ENCODE results near the gene TSSK3.
"Not testable (repeated sequence)": the region's sequence is repeated elsewhere in the genome, so short reads cannot be mapped to it uniquely, and the experiment has no call there.

Gene TSSK3

DNA sequence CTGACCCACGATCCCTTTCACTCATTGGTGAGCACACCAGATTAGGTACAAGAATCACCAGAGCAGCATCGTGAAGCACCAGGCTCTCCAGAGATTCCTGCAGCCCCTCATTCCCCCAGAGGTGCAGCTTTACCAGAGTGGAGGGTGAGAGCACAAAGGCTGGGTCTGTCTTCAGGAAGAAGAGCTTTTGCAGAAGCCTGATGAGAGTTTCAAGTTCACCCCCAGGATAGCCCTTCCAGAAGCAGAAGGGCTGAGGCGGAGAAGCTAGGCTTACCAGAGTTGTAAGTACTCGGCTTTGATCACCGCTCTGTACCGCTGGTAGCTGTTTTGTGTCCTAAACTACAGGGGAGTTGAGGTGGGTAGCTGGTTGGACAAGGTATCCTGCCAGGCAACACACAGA is 3.1 kb downstream of the TSSK3 start:
- no peak for DNase-seq

DNA sequence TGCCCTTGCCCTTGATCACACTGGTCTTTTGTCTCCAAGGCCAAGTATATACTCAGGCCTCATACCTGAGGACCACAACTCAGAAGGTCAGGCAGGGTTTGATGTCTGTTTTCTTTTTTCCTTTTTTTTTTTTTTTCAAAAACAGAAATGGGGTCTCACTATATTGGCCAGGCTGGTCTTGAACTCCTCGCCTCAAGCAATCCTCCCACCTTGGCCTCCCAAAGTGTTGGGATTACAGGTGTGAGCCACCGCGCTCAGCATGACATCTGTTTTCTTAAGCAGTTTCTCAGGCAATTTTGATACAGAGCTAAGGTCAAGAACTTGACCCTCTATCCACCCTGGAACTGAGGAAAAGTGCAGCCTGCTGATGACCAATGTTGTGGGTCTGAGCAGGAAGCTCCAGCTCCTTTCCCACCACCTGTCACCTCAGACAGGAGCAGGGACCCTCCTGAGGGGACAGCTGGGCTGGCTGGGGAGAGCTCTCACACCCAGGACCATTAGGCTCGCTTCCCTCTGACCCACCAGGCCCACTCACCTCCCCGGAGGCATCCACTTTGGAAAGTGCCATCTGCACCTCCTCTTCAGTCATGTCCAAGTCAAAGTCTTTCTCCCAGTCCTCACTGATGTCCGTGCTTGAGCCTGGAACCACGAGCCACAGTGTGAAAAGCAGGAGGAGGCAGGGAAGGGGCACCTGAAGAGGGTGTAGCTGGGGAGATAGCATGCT is 5.7 kb downstream of the TSSK3 start:
- no peak for DNase-seq

DNA sequence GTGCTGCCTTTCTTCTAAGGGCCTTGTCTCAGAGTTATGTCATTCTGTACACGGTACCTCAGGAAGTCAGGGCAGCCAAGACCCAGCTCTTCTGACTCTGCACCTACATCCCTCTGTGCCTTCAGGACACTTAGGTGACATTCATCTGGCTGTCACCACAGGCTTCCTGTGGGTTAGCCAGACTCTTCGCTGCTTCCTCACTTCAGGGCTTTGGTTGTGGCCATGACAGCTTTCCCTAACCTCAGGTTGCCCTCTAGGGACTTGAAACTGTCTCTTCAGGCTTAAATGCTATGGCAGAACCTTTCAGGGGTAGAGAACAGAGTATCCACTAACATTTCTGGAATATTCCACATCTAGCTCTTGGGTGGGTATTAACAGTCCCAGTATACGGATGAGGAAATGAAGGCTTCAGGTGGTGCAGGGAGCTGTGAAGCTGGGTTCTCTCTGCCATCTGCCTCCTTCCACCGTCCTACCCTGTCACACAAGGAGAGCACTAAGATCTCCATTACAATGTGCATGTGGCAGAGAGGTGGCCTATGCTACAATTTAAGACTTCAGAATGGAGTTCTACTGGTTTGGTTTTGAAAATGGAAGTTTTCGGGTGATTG is 9.9 kb downstream of the TSSK3 start:
- DNase-seq: no peak

DNA sequence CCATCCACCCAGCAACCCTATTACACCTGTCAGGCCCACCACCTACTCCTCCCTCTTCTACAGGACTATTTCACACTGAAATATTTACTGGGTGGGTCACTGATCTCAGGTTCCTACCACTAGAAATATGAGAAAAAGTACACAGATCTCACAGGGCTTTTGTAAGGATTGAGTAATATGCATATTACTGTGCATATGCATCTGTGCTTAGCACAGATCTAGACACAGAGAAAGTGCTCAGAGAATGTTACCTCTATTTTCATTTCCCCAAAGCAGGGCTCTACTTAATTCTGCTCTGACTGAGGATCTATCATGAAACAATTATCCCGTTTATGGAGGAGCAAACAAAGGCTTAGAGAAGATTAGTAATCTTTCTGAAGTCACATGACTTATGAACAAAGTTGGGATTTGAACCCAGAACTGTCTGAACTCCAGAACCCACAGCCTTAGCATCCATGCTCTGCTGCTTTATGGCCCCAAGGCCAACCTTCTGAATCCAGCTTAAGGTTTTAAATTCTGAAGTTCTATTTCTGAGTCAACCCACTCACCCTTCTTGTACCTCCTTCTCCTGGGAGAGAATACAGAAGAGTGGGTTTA is 11.8 kb downstream of the TSSK3 start:
- no peak for DNase-seq

DNA sequence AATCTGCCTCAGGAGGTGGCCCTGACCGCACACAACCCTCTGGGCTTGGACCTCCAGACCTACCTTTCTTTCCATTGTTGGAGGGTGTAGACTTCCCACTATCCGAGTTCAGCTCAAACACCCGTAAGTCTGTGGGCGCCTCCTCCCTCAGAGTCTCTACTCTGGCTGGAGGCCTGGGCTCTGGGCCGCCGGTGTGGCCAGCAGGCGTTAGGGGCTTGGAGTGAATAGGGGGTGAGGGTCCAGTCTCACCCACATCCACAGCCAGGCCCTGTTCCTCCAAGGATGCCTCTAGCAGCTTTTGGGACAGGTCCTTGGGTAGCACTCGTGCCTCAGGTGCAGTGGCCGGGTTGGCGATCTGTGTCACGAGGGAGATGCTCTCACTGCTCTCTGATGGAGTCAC is 13.9 kb downstream of the TSSK3 start:
- DNase-seq: no peak

DNA sequence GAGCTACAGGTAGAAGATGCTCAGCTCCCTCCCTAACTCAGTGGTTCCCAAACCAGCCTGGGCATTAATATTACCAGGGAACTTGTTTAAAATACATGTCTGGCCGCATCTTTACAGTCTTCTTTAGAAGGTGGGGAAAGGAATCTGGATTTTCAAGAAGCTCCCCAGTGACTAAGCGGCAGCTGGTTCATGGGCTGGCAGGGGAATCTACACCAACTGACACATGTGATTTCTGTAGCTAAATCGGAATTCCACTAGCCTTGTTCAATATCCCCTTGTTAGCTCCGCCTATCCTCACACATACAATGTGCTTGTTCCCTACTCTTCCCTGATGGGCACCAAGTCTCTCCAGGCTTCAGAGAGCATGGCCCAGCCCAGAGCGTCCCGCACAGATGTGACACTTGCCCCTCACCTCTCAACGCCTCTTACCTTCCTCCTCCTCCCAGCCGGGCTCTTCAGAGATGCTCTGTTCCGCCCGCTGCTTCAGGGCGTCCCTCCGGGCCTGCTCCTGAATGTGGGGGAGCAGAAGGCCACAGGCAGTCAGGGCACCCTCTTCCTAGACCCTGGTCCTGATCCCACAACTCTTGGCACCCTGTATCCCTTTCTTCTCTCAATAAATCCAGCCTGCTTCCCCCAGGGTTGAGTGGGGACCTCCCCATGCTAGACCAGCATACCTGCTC is 15.3 kb downstream of the TSSK3 start:
- DNase-seq: no peak

DNA sequence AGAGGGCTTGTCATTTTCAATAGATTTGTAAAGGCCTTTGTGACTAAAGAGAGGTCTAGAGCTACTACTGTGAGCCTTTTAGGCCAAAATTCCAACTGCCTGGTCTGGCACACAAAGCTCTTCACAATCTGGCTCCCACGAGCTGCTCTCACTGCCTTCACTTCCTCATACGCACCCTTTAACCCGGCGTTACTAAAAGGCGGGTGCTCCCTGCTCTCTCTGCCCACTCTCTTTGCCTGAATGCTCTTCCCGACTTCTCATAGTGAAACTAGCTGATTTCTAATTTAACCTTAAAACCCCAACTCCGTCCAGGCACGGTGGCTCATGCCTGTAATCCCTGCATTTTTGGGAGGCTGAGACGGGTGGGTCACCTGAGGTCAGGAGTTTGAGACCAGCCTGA is 17.7 kb downstream of the TSSK3 start:
- no peak for DNase-seq

DNA sequence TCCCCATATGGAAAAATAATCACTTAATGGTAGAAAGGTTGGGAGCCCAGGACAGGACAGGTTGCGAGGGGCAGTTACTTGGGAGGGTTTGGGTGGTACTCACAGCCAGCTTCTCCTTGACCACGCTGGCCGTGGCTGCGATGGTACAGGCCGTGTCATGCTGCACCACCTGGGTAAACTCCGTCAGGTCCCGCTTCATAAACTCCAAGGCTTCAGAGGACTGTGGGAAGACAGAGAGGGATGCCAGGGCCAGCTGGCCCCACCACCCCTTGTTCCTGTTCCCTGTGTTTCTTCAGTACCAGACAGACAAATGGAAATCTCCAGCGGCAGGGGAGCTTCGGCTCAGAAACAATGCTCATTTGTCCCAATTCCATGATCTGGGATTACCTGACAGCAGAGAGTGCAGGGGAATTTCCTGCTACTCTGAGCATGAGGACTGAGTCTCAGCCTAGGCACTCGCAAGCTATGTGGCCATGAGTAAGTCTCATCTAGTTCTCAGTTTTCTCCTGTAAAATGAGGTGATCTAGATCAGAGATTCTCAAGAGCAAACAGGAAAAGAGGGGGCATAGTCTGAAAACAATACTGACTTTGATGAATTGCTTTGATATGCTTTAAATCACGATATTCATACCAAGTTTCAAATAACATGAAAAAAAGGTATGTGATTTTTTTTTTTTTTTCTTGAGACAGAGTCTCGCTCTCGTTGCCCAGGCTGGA is 24.5 kb downstream of the TSSK3 start:
- no peak for DNase-seq

DNA sequence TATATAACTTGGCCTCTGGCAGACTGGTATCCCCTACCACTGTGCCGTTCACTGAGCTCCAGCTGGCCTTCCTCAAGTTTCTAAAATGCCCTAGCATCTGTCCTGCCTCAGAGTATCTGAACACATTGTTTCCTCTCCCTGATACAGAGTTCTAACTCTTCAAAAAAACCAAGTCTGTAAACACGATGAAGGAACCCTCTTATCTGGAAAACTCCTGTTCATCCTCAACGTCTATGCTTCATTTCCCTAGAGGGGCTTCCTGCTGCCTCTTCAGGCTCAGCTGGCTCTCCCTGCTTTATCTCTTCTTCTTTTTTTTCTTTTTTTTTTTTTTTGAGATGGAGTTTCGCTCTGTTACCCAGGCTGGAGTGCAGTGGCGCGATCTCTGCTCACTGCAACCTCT is 26.3 kb downstream of the TSSK3 start:
- no peak for DNase-seq

DNA sequence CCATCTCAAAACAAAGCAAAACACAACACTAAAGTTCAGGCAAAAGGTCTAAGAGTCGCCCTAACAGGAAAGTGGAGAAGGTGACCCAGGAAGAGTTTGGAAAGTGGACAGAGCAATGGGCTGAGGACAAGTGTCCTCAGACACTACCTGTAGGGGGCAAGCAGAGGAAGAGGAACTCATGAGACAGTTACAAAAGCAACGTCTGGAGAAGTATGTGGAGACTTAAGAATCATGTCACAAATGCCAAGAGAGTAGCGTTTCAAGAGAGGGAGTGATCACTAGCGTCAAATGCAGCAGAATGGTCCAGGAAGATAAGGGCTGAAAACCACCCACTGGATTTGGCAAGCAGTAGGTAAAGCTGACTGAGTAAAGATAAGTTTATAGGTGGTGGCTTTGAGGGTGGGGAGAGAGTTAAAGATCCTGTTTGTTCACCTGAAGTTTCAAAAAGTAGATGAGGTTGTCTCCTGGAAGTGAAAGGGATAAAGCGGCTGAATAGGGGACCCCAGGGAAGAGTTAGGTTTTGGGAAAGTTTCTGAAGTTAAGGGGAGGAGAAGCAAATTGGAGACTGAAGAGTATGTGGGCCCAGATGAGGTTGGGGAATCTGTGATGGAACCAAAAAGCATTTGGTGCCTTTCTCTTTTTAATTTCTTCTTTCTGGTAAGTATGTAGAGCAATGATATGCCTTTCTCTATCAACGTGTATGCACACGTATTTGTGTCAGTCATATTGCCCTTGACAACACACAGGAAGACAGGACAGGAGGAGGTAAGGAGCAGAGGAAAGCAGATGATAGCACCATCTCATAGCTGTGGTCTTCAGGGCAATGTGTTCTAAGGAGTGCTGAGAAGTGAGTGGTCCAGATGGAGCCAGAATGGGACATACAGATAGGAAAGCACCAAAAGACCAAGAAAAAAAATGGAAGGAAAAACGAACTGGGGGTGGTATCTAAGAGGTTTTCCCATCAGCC is 28.8 kb downstream of the TSSK3 start:
- no peak for DNase-seq

DNA sequence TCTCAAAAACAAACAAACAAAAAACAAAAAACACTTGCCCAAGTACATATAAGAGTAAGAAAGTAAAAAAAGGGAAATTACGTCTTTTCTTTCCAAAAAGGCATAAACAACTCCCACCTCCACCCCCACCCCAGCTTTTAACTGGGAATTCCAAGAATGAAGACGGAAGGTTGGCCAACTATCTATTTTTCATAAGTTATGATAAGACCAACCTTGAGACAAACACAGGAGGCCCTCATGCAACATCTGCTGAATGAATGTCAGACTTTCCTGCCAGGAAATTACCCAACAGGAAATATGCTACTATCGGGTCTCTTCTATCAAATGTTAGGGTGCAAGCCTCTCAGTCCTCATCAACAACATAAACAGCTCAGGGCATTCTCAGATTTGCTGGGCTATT is 30.0 kb downstream of the TSSK3 start:
- DNase-seq: no peak

DNA sequence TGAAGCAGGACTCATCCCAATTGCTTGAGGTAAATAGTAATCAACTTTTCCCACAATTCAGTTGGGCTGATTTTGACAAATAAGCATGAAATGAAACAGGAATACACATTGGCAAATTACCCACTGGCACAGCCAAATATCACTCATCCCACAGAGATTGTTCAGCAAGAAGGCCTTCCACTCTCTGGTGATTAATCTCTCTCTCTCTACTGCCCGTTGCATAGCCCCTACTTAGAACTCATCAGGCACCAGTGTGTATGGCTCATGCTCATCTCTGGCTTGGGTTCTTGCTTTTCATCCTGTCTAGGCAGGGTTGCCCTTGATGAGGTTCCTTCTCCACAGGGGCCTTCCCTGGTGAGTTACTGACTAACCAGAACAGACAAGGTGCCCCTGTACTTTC is 30.8 kb downstream of the TSSK3 start:
- no peak for DNase-seq

DNA sequence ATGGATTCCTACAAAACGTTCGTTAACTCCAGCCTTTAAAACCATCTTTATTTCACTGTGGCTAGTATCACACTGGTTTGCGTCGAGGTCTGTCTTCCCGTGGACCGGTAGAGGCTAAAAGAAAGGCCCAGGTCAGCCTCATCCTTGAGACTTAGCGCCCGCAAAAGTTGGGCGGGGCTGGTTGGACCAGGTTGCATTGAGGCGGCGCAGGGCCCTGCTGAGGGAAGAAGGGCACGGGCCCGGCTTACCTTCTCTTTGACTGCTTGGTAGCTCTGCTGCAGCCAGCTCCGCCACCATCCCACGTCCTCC is 31.4 kb downstream of the TSSK3 start:
- DNase-seq: no peak

DNA sequence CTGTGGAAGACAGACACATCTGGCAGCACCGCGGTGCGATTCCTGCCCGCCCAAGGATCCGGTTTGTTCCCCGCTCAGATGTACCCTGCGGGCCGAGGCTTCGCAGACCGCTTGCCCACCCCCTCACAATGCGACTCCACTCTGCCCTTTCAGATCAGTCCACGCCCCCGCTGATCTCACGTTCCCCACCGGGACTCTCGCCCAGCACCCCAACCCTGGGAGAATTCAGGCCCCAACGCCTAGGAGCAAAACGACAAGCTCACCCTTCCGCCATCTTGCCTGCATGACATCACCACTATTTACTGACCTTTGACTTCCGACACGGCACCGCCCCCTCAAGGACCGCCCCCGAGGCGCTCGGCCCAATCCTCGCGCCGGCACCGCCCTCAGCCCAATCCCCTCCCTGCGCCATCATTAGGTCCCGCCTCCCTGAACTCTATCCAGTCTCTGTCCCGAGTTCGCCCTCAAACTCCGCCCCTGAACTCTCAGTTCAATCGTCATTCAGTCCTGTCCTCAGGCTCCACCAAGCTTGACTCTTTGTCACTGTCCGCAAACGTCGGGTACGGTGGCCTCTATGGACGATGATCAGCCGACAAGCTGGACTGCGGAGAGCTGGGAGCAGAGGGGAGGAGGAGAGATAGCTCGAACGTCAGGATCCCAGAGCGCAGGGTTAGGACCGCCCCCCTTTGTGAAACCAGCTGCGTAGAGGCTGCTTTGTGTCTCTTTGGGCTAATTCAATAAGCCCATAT is 32.0 kb downstream of the TSSK3 start, which contains the start of gene BSDC1:
BSDC1 (minus strand) TSS at position 301 of the 749 bp plus-strand sequence; CDS start at position 274, 27 bp downstream.
- peak; percentile 94 for DNase-seq

DNA sequence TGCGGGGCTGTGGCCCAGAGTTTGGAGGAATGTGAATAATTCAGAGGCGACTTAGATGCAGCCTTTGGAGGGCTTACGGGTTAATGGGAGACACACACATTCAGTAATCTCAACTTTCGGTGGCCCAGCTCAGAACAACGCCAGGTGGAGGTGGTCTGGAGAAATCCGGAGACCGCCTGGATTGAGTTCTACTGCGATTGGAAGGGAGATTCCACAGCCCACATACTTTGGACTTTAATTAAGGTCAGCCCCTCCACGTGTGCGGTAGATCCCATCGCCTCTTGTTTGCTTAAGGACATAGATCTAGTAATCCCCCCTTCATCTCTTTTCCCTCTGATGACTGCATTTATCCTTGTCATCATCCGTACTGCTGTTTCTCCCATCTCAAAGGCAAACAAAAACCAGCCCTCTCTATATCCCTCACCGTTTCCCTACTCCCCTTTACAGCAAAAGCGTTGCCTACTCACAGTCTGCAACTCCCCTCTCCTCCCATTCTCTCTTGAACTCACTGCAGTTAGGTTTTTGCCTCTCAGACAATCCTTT is 32.6 kb downstream of the TSSK3 start:
- no peak for DNase-seq

DNA sequence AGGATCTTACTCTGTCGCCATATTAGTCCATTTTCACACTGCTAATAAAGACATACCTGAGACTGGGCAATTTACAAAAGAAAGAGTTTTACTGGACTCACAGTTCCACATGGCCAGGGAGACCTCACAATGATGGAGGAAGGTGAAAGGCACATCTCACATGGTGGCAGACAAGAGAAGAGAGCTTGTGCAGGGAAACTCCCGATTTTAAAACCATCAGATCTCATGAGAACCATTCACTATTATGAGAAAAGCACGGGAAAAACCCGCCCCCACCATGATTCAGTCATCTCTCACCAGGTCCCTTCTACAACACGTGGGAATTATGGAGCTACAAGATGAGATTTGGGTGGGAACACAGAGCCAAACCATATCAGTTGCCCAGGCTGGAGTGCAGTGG is 34.2 kb downstream of the TSSK3 start:
- not testable (repeated sequence) for DNase-seq

DNA sequence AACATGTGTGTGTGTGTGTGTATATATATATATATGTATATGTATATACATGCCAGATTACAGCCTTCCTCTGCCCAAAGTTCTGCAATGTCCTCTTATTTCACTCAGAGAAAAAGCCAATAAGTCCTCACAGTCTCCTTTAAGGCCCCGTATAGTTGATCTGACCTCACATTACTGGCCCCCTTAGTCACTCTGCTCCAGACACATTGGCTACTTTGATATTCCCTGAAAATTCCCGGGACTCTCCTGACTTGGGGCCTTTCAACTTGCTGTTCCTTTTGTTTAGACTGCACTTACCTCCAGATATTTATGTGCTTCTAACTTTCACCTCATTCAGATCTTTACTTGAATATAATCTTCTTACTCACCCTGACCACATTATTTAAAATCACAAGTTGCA is 36.1 kb downstream of the TSSK3 start:
- DNase-seq: no peak

DNA sequence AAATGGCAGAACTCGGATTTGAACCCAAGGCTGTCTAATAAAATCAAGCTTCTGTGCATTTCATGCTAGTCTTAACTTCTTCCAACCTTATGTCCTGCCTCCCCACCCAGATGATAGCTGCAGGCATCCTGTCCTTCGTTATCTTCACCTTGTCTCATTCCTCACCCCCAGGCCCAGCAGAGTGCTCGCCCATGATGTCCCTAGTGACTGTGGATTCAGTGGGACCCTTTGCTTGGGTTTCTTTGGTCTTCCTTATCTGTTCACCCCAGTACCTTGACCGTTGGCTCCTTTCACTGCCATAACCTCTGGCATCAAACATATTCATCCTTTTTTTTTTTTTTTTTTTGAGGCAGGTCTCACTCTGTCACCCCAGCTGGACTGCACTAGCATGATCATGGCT is 37.5 kb downstream of the TSSK3 start:
- no peak for DNase-seq

DNA sequence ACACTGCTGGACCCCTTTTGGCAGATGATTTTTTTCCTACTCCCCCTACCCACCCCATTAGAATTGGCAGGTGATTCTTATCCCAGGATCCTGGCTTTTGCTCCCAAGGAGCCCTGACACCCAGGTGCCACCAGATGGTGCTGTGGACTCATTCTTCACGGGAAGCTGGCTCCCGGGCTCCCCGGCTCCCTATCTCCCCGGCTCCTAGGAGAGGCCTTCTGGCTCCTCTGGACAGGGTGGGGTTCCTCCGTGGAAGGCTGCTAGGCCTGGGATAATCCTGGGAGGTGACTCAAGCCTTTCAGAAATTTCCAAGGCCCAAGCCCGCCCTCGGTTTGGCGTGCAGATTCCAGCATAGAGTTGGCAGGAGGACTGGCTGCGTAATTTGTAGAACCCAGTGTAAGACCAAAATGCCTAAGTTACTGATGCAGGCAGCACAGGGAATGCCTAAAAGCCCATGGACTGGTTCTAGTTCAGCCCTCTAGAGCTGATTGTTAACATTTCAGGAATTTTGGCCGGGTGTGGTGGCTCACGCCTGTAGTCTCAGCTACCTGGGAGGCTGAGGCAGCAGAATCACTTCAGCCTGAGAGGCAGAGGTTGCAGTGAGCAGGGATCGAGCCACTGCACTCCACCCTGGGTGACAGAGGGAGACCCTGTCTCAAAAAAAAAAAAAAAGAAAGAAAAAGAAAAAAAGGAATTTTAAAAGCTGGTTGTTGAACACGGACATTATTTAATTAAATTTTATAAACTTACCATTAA is 38.7 kb downstream of the TSSK3 start:
- DNase-seq: peak; percentile 69

DNA sequence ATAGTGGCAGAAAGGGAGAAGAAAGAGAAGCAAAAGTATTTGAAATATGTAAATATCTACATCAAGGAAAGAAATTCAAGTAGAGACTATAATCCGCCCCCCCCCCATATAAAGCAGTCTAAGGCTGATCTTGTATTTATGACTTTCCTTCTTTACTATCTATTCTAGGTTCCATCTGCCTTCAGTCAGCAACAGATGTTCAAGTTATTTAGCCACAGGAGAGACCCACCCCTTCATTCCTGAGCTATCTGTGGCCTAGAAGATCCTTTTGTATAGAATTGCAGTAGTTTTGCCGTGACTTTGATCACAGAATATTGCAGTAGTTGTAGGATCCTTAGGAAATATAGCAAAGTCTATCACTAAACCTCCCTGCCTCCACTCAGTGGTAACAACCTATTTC is 42.6 kb downstream of the TSSK3 start:
- no peak for DNase-seq
